Choroid plexus epithelial cell (primary cell): Measurements from ENCODE around the gene SORL1-AS1.

Experiments used
- DNase-seq: peaks from one replicate; pipeline ENCODE4 v3.0.0-alpha.2; 2010; ENCODE audit warnings: low read depth
- H3K4me3 ChIP-seq: 2 replicates; pipeline ENCODE4 v1.5.1; 2011; ENCODE audit warnings: low read depth, mild to moderate bottlenecking, control low read depth, low read length, moderate library complexity
- CTCF ChIP-seq: conservative IDR thresholded peaks from 2 replicates; pipeline ENCODE4 v1.5.1; 2011; ENCODE audit warnings: low read depth, mild to moderate bottlenecking, control low read depth, inconsistent platforms, low read length, moderate library complexity

Gene SORL1-AS1

GRCh38 chr11:121474680-121475079 lies 21.9 kb upstream of the SORL1-AS1 start:
- no peak for DNase-seq
- H3K4me3 ChIP-seq, result no peak overlapping the region
- TF ChIP-seq CTCF, result no peak

DNA sequence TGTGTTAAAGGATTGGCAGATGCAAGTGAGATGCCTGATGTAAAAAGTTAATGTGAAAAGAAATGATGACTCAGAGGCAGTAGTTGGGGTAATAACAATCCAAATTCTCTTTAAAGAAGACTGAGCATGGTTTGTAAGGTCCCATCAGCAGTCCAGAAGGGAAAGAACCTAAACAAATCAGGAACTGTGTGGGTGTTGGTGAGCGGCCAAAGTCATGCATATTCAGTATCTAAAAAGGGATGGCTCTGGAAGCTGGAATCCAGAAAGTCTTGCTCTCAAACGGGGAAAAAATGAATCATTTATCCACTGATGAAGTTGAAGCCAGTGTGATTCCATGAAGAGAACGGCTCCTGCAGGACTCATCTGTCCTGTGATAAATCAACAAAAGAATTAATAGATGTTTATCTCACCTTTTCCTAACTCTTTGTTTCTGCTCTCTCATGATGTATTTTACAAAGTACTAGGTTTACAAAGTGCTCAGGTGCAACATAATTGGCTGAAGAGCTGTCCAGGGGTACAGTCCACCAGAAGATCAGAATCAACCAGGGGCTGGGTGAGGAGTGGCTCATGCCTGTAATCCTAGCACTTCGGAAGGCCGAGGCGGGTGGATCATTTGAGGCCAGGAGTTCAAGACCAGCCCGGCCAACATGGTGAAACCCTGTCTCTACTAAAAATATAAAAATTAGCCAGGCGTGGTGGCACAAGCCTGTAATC lies 20.5 kb upstream of the SORL1-AS1 start:
- H3K4me3 ChIP-seq, result no peak overlapping the region
- TF ChIP-seq CTCF, result no peak
- DNase-seq, result no peak

DNA sequence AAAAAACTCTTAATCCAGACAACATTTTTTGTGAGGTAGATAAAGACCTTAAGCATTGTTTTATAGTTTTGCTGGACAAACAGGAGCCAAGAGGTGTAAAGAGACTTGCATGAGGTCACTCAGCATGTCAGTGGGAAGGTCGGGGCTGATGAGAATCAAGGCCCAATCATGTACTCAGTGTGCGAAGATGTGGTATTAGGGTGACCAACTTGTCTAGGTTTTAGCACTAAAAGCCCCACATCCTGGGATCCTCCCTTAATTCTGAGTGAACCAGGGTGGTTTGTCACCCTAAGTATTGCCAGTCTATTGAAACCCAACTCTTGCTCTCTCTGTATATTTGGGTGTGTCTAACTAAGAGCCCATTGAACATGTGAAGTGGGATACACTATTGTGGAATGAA lies 19.5 kb upstream of the SORL1-AS1 start:
- no peak for DNase-seq
- no peak for TF ChIP-seq CTCF
- H3K4me3 ChIP-seq, result no peak overlapping the region

- no peak for TF ChIP-seq CTCF
Measured at GRCh38 chr11:121471167-121471566, 18.4 kb upstream of the SORL1-AS1 start.

GRCh38 chr11:121469910-121470309 lies 17.1 kb upstream of the SORL1-AS1 start:
- TF ChIP-seq CTCF, result no peak
- no peak overlapping the region for H3K4me3 ChIP-seq
- DNase-seq, result no peak

More at GRCh38 chr11:121471167-121471566, 18.4 kb upstream of the SORL1-AS1 start:
- H3K4me3 ChIP-seq, result no peak overlapping the region
- DNase-seq, result no peak

DNA sequence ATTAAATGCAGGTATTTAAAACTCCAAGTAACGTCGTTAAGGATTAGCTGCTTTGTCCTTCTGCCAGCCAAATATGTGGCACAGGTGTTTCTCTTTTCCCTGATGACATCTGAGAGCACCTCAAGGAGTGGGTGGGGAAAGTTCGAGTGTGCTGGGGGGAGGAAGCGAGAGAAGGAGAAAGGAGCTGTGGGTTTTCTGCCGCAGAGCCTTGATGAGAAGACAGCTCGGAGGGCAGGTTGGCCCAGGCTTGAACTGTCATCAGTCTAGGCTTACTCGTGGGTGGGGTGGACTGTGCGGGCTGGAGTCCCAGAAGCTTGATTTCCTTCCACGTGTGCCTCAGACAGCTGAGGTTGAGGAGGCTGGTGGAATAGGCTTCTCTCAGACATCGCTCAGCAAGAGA lies 15.2 kb upstream of the SORL1-AS1 start:
- DNase-seq, result no peak
- TF ChIP-seq CTCF, result no peak
- H3K4me3 ChIP-seq, result no peak overlapping the region

- DNase-seq, result no peak
- no peak overlapping the region for H3K4me3 ChIP-seq
- no peak for TF ChIP-seq CTCF
Measured at GRCh38 chr11:121467471-121467870, 14.7 kb upstream of the SORL1-AS1 start.
